Right hindlimb (tissue), 1 donor: Measurements from ENCODE around the gene RDH11.
"Not testable (repeated sequence)": the region's sequence is repeated elsewhere in the genome, so short reads cannot be mapped to it uniquely, and the experiment has no call there.

Source experiments
- DNase-seq: peaks from one replicate; pipeline ENCODE4 v3.0.0-alpha.2; 2018

RDH11 gene

DNA sequence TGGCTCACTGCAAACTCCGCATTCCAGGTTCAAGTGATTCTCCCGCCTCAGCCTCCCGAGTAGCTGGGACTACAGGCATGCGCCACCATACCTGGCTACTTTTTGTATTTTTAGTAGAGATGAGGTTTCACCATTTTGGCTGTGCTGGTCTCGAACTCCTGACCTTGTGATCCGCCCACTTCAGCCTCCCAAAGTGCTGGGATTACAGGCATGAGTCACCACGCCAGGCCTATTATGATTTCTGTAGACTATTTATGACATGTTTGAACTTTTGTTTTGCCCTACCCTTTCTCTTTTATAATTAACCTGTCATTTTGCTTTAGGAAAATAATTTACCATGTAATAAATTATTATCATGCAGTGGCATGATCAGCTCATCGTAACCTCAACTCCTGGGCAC is 5.9 kb upstream of the RDH11 start, which contains the start of gene RDH12:
TSS of gene RDH12 (plus strand) at position 395 of the 400 bp plus-strand sequence. CDS start 20,757 bp downstream, outside the sequence.
- not testable (repeated sequence) for DNase-seq

DNA sequence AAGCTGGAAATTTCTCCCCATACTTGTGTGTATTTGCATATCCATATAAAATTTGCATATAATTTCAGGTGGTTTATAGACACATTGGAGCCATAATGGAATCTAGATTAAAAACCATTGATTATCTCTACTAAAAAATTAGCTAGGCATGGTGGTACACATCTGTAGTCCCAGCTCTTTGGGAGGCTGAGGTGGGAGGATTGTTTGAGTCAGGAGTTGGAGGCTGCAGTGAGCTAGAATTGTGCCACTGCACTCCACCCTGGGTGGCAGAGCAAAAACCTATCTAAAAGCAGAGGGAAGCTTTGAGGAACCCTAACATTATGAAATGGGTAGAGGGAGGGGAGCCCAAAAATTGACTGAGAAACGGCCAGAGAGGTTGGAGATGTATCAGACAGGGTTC is 2.6 kb upstream of the RDH11 start:
- no peak for DNase-seq

DNA sequence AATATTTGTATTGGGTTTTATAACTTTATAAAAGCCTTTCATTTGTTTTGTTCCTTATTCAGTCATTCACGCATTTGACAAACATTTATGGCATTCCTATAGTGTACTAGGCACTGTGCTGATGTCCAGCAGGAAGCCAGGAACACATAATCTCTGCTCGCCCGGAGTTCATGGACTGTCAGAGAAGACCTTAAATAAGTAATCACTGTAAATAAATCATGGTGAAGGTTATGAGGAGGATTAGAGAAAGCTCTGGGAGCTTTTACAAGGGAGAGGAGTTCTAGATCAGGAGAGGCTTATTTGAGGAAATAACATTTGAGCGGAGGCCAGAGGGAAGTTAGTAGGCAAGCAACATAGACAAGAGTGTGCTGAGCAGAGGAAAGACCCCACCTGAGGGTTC is 1.4 kb upstream of the RDH11 start:
- no peak for DNase-seq

DNA sequence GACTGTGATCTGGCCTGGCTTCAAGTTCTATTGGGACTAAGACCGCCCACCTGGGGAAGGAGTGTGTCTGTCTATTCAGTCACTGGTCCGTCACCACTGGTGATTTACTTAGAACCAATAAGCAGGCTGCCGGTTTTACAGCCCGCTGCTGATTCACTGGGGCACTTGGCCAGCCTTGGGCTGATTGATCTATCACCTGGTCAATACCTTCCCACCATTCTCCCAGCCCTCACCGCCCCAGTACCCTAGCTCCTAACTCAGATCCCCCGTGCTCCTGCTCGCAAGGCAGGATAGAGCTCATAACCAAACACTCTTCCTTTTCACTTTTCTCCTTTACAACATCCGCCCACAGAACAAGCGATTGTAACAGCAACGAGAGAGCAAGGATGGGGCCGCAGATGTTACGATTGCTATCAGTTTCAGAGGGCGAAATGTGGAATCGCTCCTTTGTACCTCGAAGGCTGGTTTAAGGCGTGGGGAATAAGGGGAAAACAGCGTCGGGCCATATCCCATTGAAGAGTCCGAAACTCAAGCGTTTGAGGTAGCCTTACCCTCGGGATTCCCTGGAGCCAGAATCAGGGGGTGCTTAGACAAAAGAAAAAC is 672 bp downstream of the RDH11 start:
- DNase-seq = peak; percentile 80

DNA sequence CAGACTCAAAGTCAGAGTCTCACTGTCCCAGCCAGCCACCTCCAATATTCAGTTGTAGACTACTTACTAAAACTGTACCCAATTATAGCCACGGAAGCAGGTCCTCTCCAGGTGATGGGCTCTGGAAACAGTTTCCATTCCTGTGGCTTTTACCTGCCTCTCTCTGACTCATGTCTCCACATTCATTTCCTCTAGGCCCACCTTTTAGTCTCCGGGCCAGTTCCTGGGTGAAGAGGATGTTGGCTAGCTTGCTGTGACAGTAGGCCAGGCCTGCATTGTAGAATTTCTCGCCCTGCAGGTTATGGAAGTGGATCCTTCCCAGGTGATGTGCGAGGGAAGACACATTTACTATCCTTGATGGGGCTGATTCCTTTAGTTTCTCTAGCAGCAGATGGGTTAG is 5.6 kb downstream of the RDH11 start:
- DNase-seq = no peak

DNA sequence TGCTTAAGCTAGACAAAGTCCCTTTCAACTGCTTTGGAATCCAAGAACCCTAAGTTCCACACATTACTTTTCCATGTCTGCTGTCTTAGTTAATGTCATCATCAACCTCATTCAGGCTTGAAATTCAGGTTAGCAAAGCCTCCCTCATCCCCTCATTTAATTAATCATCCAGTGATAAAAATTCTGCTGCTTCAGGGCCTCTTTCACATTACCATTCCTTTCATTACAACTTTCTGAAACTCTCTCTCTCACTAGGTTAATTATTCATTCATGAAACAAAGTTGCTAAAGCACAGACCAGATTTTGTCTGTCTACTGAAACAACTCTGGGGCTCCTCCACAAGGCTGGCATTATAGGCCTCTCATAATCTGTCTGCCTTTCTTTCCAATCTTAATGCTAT is 11.7 kb downstream of the RDH11 start:
- no peak for DNase-seq

DNA sequence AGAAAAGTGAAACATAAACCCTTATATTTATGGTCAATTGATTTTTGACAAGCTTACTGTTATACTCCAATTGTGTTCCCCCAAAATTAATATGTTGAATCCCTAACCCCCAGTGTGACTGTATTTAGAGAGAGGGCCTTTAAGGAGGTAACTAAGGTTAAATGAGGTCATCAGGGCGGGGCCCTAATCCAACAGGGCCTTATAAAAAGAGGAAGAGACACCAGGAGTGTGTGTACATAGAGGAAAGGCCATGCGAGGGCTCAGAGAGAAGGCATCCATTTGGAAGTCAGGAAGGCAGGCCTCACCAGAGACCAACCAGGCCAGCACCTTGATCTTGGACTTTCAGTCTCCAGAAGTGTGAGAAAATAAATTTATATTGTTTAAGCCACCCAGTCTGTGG is 14.6 kb downstream of the RDH11 start:
- no peak for DNase-seq

DNA sequence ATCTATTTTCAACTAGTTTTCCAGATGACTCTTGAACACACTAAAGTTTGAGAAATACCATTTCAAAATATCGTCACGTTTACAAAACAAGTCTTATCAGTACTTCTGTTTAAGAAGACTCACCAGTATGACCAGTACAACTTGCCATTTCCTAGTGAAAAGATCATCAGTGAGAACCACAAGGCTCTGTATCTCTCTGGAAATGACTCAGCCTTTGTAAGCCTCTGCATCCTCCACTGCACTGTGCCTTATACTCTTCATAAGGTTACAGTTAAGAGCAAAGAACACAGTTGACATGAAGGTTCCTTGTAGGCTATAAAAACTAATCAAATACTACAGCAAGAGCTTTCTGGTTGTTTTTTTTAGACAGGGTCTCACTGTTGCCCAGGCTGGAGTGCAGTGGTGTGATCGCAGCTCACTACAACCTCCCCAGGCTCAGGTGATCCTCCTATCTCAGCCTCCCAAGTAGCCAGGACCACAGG is 15.4 kb downstream of the RDH11 start:
- no peak for DNase-seq

DNA sequence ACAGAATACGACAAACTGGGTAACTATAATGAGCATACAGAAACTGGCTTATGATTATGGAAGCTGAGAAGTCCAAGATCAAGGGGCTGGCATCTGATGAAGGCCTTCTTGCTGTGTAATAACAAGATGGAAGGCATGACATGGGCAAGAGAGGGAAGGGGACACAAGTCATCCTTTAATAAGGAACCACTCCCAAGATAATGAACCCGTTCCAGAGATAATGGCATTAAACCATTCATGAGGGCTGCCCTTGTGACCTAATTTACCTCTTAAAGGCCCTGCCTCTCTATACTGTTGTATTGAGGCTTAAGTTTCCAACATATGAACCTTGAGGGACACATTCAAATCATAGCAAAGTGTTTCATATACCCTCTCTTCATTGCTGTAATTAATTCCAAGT is 16.6 kb downstream of the RDH11 start:
- no peak for DNase-seq

DNA sequence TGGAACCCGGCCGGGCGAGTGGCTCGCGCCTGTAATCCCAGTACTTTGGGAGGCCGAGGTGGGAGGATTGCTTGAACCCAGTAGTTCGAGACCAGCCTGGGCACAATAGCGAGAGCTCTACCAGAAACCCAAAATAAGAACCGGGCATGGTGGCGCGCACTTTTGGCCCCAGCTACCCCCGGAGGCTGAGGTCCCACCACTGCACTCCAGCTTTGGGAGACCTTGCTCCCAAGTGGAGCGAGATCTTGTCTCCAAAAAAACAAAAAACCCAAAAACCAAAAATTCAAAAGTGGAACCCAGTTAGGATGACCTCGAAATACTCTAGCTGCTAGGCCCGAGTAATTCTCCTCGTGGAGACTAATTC is 20.4 kb downstream of the RDH11 start:
- no peak for DNase-seq

DNA sequence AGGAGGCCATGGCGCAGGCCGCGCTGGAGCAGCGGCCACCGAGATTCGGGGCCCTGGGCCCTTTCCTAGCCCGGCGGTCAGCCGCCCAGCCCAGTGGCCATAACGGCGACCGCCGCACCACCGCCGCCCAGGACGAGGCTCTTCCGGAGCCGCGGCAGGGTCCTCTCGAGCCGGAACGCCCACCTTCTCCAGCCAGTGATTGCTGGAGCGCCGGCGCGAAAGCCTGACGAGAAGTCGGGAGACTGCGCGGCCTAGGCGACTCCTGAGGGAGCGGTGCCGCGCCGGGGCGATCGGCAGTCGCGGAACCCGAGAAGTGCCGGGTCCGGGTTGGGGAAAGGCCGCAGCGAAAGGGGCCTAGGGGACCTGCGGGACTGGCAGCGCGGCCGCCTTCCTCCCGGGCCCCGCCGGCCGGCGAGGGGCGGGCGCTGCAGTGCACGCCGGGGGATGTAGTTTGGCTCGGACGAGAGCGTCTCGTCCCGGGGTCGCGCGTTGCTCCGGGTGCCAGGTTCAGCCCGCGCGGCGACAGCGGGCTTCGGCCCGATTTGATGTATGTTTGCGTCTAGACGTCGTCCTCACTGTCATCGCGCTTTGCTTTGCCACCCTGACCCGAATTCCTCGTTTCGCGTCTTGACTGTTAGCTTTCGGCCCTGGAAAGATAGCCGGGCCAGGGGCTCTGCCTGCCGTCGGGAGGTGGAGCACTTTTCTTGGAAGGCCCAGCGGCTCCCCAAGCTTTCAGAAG is 20.9 kb downstream of the RDH11 start, which contains the start of gene VTI1B:
TSS of gene VTI1B (minus strand) at position 153 of the 739 bp plus-strand sequence. CDS start at position 10, 143 bp downstream.
- DNase-seq = peak; percentile 94

DNA sequence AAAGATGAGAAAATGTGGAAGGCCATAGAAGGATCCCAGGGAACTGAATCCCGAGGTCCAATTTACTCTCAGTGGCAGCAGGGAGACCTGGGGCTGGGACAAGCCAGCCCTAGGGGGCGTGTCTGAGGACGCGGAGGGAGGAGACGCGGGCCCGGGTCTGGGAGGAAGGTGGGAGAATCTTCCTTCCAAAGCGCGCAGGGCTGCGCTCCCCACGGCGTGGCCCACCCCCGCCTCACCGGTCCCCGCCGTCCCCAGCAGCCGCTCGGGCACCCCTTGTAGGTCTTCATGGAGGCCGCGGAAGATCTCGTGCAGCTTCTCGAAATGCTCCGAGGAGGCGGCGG is 21.5 kb downstream of the RDH11 start:
- peak; percentile 82 for DNase-seq

DNA sequence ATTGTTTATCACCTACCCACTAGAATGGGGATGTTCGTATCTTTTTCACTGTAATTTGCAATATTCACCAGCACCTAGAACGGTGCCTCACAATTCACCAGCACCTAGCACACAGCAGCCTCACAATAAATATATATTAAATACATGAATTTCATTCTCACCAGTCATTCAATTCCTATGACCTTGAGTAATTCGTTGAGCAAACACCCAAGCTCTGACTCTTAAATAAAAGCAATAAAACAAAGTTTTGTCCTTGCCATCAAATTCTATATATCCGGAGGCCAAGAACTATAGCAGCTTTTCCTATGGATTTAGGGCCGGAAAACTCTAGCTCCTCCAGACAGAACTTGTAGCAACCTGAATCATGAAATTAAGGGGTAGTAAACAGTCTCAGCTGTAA is 22.1 kb downstream of the RDH11 start:
- no peak for DNase-seq

DNA sequence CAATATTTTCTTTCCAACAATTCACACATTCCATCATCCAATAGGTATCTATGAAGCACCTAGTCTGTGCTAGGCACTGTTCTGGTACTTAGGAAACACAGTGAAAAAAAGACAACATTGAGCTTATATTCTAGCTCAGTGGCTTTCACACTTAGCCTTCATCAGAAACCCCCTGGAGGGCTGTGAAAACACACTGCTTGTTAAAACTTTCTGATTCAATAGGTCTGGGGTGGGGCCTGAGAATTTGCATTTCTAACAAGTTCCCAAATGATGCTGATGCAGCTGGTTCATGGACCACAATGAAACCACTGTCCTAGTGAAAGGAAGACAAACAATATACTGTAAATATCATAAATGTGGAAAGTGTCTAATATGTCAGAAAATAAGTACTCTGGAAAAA is 27.0 kb downstream of the RDH11 start:
- DNase-seq = no peak

DNA sequence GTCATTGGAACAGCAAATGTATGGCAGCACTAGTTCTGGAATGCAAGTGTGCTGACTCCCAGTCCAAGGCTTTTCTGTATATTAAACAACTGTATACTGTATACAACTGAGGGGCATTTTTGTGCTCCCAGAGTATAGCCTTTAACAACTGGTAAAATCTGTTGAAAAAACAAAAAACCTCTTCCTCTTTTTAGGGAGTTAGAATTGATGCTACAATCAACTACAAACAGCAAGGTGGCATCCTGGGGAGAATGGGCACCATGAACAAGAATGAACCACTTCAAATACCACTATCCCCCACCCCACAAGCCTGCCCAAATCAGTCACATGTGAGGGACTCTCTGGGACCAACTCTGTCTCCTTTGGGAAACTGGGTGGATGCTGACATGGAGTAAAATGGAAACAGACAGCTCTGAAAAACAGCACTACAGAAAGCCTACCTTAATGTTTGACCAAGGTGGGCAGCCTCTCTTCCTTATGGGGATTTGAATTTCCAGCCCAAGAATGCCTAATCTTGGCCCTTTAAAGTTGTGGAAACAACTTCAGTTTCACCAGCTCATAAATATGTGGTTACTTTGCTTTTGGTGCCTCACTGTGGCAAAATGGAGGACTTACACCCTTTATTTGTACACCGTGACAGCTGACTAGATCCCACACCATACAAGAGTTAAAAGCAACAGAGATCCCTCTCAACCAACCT is 28.7 kb downstream of the RDH11 start:
- DNase-seq = no peak

DNA sequence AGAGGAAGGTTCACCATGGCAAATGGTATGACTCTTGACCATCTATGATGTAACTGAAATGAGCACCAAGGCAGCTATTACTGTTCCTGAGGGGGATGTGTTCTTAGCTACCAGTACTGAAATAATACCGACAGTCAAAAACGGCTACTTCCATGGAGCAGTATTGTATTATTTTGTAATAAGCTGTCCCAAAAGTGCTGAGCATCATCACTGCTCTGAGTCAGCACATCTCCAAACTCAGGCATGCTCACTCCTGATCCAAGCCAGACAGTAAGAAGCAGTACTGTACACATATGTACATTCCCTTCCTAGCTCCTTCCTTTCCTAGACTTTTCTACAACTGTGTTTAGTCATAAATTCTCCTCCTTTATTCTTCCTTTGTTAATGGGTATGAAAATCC is 29.7 kb downstream of the RDH11 start:
- DNase-seq = no peak

DNA sequence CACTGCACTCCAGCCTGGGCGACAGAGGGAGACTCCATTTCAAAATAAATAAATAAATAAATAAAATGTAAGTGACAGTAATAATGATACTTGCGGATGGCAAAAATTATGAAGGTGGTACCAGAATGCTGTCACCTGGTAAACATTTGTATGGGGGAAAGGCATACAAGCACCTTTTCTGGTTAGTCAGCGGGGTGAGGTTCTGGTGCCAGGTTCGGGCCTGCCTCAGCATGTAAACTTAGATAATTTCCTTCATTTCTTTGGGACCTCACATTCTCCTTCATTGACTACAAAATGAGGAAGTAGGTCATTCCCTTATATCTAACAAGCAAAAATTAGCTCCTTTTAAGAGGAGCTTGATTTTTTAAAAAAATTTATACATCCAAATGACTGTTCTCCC is 31.9 kb downstream of the RDH11 start:
- DNase-seq = no peak

DNA sequence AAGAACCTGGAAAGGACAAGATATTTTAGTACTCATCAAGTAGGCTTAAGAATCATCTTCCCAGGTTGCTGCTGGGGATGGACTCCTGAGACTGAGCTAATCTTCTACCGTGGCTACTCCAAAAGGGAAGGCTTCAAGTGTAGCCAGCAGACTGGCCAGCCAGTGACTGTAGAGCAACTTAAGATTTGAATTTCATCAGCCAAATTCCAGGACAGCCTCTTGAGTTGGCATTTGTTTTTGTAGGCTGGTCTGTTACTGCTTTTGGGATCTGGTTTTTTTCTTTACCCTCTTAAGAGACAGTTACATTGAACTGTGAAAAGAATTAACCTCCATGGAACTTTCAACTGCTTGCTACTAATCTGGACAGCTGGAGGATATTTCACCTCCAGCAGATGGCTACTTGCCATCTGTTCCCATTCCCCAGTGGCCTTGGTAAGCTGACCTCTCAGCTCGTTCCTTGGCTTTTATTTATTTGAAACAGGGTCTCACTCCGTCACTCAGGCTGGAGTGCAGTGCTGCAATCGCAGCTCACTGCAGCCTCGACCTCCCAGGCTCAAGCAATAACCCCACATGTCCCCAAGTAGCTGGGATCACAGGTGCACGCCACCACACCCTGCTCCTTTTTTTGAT is 41.8 kb downstream of the RDH11 start:
- no peak for DNase-seq

DNA sequence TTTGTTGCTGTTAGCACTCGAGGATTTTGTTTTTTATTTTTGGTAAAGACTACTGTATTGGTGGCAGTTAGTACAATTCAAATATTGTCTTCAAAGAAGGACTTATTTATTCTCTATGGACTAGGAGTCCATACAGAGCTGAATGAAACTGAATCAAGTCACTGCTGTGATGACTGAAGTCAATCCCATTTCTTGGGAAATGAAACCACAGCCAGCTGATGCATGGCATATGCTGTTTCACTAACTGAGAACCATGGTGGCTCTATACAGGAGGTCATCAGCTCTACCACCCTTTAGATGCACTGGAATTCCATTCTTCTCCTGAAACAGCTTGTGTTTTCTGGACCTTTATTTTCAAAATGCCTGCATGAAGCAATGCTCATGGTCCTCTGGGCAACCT is 43.4 kb downstream of the RDH11 start:
- no peak for DNase-seq

DNA sequence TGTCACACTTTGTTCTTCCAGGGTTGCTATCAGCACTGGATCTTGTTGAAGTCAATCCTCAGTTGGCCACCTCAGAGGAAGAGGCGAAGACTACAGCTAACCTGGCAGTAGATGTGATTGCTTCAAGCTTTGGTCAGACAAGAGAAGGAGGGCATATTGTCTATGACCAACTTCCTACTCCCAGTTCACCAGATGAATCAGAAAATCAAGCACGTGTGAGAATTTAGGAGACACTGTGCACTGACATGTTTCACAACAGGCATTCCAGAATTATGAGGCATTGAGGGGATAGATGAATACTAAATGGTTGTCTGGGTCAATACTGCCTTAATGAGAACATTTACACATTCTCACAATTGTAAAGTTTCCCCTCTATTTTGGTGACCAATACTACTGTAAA is 44.9 kb downstream of the RDH11 start:
- DNase-seq = no peak

DNA sequence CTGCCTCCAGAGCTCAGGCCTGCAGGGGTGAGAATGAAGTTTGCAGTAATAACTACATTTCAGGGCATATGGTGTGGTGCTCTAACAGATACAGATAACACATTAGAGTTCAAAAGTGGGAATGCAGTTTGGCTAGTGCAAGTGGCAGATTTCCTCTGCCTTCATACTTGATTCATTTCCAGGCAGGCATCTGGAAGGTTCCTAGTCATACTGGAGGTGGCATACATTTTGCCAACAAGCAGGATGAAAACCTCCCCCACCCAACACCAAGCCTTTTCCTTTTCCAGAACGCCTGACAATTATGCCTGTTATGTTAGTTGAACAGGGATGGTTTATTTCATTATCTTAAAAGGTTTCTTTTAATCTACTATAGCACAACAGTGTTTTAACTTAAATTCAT is 45.4 kb downstream of the RDH11 start:
- DNase-seq = no peak

DNA sequence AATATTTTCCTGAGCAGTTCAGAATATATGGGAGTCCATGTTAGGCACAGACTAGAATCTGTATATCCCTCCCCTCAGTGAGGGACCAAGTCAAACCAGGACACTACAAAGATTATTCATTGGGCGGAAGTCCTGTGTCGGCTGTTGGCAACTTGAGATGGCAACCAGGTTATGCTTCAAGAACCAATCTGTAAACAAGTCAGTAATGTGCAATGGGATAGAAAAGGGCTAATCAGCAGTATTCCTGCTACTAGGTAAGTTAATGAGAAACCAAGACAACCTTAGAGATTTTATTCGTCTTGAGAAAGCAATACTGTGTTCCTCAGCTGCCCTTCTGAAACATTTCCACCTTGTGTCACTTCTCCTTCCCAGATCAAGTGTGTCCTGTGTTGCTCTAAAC is 49.4 kb downstream of the RDH11 start:
- DNase-seq = no peak

DNA sequence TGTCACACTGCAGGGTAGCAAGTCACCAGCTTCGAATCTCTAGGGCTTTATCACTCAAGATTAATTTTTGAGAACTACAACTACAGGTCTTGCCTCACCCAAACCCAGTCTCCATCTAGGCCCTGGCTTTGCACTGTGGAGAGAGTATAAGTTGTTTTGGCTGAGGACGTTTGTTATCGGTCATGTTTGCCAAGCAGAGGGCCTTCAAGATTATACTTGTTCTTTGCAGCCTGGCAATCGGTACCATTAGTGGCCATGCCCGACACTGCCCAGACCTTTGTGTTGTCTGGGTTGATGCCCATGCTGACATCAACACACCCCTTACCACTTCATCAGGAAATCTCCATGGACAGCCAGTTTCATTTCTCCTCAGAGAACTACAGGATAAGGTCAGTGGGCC is 50.1 kb downstream of the RDH11 start:
- DNase-seq = no peak

DNA sequence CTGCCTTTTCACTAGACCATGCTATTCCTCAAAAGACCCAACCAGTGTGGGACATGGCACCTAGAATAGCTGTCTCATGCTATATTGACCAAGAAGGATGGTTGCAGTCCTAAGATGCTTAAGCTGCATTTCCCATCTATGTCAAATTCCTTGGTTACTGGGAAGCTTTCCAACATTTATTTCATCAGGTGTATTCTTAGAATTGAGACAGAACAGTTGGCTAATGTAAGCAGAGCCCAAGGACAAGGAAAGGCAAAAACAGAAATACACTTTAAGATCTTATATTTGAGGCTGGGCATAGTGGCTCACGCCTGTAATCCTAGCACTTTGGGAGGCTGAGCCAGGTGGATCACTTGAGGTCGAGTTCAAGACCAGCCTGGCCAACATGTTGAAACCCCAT is 51.1 kb downstream of the RDH11 start:
- no peak for DNase-seq
